ENCODE measurements around the gene DNAJB13.

Gene DNAJB13

GRCh38 chr11:74001822-74002286 lies 51.0 kb downstream of the DNAJB13 start:
- peak; percentile 51 for DNase-seq

- peak; percentile 28 for DNase-seq
Measured at GRCh38 chr11:74002832-74003231, 52.0 kb downstream of the DNAJB13 start.

- DNase-seq, result peak; percentile 56
Measured at GRCh38 chr11:74004046-74004695, 53.3 kb downstream of the DNAJB13 start.

- DNase-seq, result peak; percentile 85
Measured at GRCh38 chr11:74004759-74005615, 54.2 kb downstream of the DNAJB13 start.

GRCh38 chr11:74005721-74006517 lies 55.1 kb downstream of the DNAJB13 start:
- DNase-seq, result peak; percentile 57

- DNase-seq, result peak; percentile 55
Measured at GRCh38 chr11:74006743-74007304, 56.0 kb downstream of the DNAJB13 start.

- DNase-seq, result peak; percentile 52
Measured at GRCh38 chr11:74007691-74008372, 57.0 kb downstream of the DNAJB13 start.

- DNase-seq, result peak; percentile 59
Measured at GRCh38 chr11:74008373-74009229, 57.8 kb downstream of the DNAJB13 start, which contains the start of gene UCP3. UCP3 (minus strand) TSS chr11:74009085; CDS start chr11:74007042, 2,043 bp downstream.

- DNase-seq, result no peak
Measured at GRCh38 chr11:74009230-74009547, 58.4 kb downstream of the DNAJB13 start.

GRCh38 chr11:74009675-74010305 lies 59.0 kb downstream of the DNAJB13 start:
- DNase-seq, result peak; percentile 47

- DNase-seq, result peak; percentile 55
Measured at GRCh38 chr11:74010306-74011300, 59.8 kb downstream of the DNAJB13 start.

- DNase-seq, result peak; percentile 74
Measured at GRCh38 chr11:74011360-74012073, 60.7 kb downstream of the DNAJB13 start.

- DNase-seq, result peak; percentile 54
Measured at GRCh38 chr11:74012074-74012809, 61.4 kb downstream of the DNAJB13 start.

- no peak for DNase-seq
Measured at GRCh38 chr11:74013141-74013540, 62.3 kb downstream of the DNAJB13 start.

GRCh38 chr11:74014880-74015279 lies 64.1 kb downstream of the DNAJB13 start:
- DNase-seq, result no peak

- no peak for DNase-seq
Measured at GRCh38 chr11:74015919-74016684, 65.3 kb downstream of the DNAJB13 start.

GRCh38 chr11:74017631-74018030 lies 66.8 kb downstream of the DNAJB13 start:
- DNase-seq, result no peak
